HG03432 (cell line): ENCODE measurements around the gene ACAA2.

Experiments used
- ATAC-seq: cut with Tn5 transposase; IDR thresholded peaks from one replicate; pipeline ENCODE4 v1.9.1; 2021; ENCODE audit warnings: mild to moderate bottlenecking, moderate library complexity; ENCODE audit not compliant: unreplicated experiment

Gene ACAA2

GRCh38 chr18:49768051-49768391 is 45.3 kb downstream of the ACAA2 start:
- ATAC-seq: no peak

DNA sequence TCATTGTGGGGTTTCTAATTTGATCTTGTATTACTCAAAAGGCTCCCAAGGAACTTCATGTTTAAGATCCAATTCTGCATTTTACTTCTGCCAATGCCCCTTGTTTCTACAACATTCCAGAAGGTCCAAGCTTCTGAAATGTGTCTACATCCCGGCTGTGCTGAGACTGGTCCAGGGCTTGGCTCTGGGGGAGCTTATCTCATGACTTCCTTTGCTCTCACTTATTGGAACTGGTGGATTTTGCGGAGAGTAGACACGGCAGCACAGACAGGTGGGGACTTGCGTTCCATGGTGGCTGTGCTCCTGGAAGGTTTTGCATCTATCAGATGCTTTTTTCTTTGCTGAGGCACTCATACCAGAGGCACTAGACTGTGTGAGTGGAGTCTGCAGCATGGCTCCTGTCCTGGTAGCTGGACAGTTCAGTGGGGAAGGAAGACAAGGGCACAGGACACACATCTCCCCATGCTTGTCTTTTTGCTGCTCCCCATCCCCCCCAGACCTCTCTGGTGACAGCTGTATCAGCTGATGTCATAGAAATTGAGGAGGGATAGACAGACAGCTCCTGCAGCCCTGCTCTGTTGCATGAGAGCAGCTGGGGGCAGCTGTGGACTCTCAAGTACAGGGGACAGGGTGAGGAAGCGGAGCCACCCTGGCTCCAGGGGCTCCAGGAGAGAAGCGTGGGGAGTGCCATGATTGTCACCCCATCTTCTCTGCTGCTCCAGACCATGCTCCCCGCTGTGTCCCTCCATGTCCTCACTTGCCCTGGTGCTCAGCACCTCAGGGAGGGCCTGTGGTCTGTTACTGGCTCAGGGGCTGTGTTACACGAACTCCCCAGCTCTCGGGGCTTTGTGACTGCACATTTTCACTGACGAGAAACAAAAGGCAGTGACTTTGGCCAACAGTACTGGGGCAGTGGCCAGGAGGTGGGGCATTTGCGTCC is 46.0 kb downstream of the ACAA2 start:
- no peak for ATAC-seq

DNA sequence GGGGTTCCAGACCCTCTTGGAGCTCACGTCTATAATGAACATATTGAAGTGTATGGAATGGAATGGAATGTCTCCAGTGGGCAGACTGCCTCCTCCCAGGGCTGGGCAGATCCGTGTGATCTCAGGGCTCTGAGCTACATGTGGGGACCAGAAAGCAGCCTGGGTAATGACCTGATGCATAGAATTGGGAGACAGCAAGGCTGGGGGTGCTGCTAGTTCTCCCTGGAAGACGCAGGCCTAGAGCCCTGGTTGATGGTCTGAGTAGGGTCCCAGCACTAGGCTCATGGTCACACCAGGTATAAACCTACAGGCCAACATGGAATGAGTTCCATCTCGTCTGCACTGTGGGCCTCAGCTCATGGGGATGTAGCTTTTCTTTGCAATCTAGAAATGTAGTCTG is 46.7 kb downstream of the ACAA2 start:
- no peak for ATAC-seq

DNA sequence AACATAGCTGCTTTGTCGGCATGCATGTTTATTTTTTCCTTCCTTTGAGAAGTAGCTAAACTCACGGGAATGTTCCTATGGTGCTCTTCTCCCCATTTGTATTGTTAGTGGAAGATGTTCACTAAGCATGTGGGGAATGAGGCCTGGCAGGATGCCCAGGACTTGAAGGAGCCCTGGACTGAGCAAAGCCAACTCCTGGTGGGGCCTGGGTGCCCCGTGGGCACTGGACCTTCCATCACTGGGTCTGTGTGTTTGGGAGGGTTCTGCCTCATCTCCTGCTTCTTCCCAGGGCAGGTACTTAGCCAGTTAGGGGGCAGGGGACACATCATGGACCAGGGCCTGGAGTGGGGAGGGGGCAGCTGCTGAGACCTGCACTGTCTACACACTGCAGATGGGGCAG is 49.3 kb downstream of the ACAA2 start:
- ATAC-seq: no peak

DNA sequence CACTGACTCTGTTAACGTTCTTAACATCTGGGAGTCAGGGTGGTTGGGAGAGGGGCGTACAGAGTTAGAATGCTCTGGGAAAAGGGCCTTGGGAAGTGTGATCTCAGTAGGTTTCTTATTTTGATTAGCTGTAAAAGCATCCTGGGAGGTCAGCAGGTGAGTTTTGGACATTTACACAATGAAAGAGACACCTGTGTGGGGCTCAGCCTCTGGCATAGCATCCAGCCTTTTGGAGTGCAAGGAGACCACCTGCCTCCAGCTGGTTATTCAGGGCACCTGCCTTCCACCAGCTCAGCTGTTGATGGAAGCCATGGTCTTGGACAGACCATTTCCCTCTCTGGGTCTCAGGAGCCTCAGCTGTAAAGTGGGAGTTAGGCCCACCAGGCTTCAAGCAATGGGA is 49.7 kb downstream of the ACAA2 start:
- no peak for ATAC-seq

DNA sequence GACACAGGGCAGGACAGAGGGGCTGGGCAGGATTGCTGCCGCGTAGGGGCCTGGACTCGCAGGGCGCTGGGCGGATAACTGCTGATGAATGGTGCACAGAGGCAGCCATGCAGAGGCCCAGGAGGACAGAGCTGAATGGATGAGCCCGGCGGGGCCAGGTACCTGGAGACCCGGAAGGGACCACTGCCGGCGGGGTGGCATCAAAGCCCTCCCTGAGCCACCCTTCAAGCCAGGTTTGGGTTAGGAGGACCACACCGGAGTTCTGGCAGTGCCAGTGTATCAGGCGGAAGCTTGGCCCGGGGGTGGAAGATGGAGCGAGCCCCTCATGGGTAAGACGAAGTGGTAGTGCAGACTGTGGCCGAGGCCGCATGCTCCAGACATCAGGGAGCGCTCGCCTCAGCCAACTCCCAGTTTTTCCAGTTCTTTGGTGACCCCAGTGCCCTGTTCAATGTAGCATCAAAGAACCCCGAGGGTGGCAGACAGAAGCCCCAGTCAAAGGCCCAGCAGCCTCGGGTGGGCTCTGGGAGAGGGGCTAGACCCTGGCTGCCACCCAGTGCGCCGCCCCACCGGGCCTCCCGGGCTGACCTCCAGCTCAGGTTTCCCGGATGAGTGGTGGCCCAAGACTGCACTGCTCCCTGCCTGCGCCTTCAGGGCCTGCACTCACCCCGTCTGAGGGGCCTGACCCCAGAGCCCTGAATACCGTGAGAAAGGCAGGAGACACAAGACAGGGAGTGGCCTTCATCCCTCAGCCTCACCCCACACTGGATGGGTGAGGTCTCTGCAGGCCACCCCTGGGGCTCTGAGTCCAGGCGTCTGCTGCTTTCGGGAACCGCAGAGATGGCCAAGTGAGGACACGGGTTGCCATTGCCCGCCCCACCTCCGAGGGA is 50.9 kb downstream of the ACAA2 start:
- ATAC-seq: no peak

- ATAC-seq: no peak
Measured at GRCh38 chr18:49761771-49762170, 51.6 kb downstream of the ACAA2 start.

- ATAC-seq: no peak
Measured at GRCh38 chr18:49758263-49758610, 55.1 kb downstream of the ACAA2 start.

DNA sequence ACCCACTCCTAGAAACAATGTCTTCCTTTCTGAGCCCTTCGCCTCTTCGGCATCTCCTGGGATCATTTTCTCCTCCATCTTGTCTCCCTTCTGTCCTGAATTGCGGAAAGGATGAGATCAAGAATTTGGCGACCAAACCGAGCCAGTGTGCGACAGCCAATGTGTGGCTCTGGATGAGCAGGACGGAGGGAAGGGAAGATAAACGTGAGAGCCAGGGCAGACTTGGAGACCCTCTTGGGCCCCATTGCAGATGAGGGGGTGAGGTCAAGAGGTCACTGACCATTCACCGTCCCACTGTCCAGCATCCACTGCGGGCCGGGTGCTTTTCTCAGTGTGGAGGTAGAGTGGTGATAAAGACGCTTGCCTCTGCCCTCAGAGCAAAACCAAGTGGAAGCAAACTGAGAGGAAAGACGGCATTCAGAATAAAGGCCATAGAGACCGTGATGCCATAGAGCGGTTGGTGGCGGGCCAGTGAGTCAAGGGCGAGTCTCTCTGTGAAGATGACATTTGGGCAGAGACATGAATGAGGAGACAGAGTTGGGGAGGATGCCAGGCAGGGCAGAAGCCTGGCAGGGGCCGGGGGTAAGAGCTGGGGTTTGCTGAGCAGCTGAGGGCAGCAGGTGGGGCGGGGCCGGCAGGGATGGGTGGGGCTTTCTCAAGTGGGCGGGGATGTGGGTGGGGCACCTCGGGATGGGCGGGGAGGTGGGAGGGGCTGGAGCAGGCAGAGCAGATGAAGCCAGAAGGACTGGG is 55.6 kb downstream of the ACAA2 start:
- no peak for ATAC-seq

GRCh38 chr18:49756671-49757362 is 56.5 kb downstream of the ACAA2 start:
- no peak for ATAC-seq

- no peak for ATAC-seq
Measured at GRCh38 chr18:49756135-49756534, 57.2 kb downstream of the ACAA2 start.

DNA sequence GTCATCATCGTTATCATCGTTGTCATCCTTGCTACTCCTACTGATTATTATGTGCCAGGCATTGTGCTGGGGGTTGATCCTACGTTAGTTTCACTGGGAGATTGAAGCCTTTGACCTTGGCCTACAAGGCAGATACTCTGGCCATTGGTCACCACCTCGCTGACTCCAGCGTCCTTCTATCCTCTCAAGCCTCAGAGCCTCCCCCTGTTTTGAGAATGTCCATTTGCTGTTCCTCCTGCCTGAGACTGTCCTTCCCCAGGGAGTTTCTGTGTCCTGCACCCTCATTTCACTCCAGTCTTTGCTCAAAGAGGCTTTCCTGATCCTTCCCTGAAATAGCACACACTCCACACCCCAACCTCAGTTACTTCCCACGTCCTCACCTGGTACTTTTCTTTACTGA is 57.8 kb downstream of the ACAA2 start:
- ATAC-seq: no peak

GRCh38 chr18:49754866-49755265 is 58.5 kb downstream of the ACAA2 start:
- no peak for ATAC-seq

GRCh38 chr18:49753643-49754042 is 59.7 kb downstream of the ACAA2 start:
- no peak for ATAC-seq

DNA sequence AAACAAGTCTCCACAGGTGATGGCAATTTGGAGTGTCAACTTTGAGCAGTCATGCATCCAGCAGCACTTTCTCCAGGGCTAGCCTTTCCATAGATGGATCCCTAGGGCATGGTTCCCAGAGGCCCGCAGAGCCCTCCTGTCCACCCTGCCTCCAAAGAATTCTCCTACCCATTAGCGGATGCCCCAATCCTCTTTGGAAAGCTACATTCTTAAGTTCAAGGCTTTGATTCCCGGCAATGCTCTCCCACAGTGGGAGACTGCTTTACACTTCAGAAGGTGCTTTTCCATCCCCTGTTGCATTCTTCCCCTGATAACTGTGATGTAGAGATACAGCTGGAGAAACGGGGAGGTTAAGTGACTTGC is 61.3 kb downstream of the ACAA2 start:
- no peak for ATAC-seq

GRCh38 chr18:49751427-49752094 is 61.8 kb downstream of the ACAA2 start:
- no peak for ATAC-seq

DNA sequence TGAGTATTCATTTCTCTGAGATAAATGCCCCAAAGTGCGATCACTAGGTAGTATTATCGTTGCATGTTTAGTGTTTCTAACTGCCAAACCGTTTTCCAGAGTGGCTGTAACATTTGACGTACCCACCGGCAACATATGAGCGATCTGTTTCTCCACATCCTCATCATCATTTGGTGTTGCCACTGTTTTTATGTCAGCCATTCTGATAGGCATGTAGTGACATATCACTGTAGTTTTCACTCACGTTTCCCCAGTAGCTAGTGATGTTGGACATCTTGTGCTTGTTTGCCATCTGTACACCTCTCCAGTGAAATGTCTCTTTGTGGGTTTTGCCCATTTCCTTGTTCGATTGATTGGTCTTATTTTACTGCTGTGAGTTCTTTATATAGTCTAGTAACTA is 63.8 kb downstream of the ACAA2 start:
- no peak for ATAC-seq

DNA sequence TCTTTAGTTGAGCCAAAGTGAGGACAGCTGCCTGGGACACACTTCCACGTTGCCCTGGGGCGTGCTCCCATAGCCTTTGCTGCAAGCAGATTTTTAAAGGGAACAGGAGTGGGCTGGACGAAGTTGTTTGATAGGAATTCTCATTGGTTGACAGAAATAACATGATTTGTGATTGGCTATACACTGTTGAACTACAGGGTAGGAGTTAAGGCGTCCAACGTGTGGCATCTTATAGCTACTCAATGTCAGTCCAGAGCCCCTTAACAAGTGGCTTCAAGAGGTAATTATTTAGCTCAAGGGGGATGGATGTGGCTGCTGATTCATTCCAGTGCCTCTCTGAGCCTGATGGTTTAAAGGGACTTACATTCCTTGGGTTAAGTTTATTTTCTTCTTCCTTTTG is 65.5 kb downstream of the ACAA2 start:
- ATAC-seq: no peak

GRCh38 chr18:49745045-49746014 is 68.0 kb downstream of the ACAA2 start:
- no peak for ATAC-seq
